NCI-H2196 (cell line): ENCODE results near the gene CLIC5.

Experiments used
- DNase-seq: peaks from one replicate; lab custom pipeline; 2025; ENCODE audit not compliant: unreplicated experiment; lab: John Stamatoyannopoulos, UW

Gene CLIC5

DNA sequence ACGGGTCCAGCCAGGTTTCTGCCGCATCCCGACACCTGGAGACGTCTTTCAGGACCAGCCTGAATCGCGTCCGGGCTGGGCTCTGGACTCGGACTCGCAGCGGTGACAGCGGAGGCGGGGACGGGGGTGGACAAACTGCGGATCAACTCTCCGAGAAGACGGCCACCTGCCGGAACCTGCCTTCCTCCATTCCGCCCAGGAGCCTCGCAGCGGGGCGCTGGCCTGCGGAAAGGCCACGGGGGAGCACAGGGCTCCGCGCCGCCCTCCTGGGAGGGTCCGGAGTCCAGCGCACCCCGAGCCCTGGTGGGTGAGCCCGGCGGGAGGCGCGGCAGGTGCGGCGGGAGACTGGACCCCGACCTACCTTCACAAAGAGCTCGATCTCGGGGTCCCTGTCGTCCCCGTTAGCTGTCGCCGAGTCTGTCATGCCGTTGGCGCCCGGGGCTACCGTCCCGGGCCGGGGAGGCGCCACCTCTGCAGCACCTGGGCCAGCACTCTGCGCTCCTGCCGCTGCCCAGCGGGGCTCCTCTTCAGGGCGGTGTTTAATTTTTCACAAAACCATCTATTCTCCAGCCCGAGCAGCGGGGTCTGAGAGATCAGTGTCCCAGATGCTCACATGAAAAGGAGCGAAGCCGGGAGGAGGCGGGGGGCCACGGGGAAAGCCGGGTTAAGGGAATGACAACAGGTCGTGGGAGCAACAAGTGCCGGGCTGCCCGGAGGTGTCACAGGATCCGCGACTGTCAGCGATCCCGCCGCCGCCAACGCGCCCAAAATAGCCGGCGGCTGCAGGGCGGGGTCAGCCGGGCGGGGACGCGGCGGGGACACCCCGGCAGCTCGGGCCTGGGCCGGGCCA lies at the start of gene CLIC5:
CLIC5 (minus strand) TSS at position 742 of the 850 bp plus-strand sequence; CDS start at position 424, 318 bp downstream.
- DNase-seq = no peak

DNA sequence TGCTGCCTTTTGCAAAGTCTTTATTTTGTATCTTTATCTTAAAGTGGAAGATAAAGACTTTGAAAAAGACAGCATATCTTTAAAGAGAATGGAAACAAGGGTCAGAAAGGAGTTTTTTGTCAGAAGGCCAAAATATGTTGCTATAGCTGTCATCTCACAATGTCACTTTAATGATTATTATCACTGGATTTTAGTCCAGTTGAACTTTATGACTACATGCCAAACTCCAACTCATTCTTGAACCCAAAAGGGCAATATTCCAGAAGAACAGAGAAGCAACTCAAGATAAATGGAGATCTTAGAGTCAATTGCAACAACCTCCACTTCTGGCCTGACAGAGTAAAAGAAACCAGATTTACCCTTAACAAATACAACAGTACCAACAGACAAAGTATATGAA lies 47.3 kb upstream of the CLIC5 start:
- no peak for DNase-seq

DNA sequence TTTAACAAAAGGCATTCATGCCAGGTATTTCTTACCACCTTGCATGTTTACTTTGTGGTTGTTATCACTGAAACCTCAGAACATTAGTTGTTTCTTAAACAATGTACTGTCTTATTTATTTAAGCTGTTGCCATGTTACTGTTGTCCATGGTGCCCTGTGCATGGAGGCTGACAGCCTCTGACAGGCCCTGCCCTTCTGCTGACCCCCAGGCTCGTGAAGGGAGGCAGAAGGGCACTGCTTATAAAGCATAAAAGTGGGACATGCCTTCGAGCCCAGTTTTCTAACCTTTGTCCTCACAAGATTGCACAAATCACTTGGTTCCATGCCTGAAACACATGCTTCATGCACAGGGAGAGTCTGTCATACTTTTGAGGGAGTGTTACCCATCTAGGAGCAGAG lies 46.7 kb upstream of the CLIC5 start:
- peak; percentile 3 for DNase-seq

DNA sequence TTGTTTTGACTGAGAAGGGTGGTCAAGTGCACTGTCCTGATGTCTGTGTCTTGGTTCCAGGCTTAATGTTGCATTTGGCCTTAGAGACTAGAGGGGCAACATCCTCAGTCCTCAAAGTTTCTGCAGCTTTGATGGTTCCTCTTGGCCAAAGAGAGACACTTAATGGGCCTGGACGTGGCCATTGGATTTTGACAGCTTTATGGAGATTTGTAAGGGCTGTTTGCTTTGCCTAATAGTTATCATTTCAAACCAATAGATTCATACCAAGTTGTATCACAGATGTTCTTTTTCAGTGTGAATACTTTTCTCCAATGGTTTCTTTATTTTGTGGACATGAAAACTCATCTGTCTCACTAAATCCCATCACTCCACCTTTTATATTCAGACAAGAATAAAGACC lies 45.8 kb upstream of the CLIC5 start:
- DNase-seq = no peak

DNA sequence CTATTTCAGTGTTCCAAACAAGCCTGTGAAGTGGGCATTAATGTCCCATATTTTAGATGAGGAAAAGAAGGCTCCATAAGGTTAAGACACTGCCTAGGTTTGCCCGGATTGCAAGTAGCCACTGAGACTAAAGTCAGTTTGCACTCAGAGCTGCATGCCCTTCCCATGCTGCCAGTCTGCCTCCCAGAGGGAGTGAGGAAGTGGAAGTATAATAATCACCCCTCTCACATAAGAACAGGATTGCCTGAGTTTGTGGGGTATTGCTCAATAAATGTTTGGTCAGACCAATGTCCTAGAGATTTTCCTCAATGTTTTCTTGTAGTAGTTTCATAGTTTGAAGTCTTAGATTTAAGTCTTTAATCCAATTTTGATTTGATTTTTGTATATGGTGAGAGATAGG lies 43.9 kb upstream of the CLIC5 start:
- no peak for DNase-seq

DNA sequence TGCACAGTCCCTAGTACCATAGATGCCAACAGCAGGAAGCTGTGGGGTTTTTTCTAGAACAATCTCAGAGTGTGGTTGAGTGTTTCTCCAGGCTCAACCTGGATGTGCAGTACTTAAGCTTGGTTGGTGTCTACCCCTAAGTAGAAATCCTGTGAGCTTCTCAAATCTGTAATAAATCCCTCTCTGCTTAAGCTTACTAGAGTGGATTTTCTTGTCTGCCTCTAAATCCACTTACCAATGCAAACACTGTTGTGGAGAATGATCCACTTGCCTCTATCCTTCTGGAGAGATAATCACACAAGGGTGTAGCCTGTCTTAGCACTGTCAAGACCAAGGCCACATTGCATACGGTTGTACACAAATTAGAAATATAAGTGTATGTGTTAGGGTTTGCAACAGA lies 43.3 kb upstream of the CLIC5 start:
- no peak for DNase-seq

DNA sequence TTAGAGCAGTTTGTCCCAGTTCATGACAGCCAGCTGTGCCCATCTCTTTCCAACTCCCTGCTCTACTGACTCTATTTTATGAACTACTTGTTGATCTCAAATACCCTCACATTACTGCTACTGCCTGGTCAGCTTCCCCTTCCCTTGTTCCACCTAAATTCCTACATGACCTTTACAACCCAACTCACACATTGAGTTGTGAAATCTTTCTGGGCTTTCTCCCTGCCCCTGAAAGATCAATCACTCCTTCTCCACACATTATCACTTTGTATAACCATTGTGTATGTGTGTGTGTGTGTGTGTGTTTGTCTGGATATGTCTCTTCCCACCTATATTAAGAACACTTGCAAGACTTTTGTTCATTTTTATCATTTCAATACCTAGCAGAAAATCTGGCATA lies 42.1 kb upstream of the CLIC5 start:
- DNase-seq = no peak

DNA sequence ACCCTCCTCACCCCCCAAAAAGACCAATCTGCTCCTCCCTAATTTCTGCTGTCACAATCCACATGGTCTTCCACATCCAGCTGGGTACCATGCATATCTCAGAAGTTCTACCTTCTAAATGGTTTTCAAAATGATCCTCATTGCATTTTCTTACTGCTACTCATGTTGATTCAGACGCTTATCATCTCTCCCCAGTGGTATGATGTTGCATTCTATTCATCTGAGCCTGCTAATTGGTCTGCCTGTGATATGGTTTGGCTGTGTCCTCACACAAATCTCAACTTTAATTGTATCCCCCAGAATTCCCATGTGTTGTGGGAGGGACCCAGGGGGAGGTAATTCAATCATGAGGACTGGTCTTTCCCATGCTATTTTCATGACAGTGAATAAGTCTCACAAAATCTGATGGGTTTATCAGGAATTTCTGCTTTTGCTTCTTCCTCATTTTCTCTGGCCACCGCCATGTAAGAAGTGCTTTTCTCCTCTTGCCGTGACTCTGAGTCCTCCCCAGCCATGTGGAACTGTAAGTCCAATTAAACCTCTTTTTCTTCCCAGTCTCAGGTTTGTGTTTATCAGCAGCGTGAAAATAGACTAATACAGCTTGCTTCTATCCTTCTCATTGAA lies 41.4 kb upstream of the CLIC5 start:
- DNase-seq = no peak

DNA sequence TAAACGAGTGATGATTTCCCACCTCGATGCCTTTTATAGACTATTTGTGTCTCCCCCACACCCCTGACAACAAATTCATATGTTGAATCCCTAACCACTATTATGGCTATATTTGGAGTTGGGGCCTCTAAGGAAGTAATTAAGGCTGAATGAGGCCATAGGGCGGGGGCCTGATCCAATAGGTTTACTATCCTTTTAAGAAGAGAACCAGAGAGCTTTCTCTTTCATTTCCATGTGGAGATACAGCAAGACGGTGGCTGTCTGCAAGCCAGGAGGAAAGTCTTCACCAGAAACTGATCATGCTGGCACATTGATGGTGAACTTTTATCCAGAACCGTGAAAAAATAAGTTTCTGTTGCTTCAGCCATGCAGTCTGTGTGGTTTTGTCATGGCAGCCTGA lies 38.9 kb upstream of the CLIC5 start:
- DNase-seq = no peak

DNA sequence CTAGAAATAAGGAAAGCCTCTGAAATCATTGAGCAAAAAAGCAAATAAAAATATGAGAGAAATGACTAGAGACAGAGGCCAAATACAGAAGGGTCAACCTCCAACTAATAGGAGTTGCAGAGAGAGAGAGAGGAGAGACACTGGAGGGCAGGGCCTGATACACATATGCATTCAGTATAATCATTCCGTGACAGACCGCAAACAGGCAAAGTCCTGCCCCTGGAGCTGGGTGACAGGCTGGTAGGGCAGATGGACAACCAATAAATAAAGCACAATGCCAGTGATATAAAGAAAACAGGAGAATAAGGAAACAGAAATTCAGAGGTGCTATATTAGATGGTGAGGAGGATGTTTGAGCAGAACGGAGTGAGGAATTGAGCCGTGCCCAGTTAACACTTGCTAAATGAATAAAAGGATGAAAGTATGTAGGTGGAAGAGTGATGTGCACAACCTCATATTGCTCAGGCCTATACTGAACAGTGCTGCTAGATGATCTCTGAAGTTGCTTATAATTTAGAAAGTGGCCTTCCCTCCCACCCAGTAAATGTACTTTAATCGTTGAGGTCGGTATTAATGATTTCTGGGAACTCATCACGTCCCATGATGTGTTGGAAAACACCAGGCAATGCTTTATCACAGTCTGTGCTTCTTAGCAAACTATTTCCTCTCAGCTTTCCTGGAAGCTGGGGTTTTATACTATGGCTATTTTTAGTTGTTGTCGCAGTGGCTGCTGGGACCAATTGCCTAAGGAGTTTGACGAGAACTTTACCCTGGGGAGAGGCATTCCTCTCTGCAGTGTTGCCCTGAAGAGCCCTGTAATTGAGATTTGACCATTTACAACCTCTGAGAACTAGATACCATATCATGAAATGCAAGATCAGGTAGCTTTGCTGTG lies 37.6 kb upstream of the CLIC5 start:
- no peak for DNase-seq

DNA sequence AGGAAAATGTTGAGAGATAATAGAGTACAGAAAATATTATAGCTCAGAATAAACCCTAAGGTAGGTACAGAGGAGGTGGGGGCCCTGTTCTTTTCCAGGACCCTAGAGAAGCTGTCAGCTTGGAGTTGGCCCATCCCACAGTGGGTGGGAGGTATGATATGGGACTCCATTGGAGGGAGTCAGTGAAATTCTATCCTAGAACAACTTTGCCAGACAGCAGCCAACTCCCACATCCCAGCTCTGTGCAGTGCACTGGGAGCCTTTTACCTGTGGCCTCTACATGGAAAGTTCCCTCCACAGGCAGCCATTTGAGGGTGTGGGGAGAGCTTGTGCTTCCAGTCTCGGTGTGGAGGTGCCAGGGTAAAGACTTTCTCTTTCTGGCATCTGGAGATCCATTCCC lies 36.8 kb upstream of the CLIC5 start:
- no peak for DNase-seq

DNA sequence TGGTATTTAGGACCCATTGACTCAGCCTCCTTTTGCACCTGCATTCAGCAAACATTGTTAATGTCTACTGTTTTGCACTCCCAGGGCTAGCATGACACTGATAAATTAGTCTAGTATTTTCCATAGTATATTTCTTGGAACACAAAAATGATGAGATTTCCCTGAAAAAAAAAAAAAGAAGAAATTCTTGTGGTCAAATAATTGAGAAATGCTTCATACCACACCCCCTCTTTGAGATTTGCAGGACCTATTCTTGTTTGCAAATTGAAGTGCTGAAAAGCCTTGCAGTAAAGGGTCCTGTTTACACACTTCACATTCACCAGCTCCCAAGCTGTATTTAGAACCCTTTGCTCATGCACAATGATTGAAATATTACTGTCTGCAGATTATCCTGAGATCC lies 36.3 kb upstream of the CLIC5 start:
- no peak for DNase-seq

DNA sequence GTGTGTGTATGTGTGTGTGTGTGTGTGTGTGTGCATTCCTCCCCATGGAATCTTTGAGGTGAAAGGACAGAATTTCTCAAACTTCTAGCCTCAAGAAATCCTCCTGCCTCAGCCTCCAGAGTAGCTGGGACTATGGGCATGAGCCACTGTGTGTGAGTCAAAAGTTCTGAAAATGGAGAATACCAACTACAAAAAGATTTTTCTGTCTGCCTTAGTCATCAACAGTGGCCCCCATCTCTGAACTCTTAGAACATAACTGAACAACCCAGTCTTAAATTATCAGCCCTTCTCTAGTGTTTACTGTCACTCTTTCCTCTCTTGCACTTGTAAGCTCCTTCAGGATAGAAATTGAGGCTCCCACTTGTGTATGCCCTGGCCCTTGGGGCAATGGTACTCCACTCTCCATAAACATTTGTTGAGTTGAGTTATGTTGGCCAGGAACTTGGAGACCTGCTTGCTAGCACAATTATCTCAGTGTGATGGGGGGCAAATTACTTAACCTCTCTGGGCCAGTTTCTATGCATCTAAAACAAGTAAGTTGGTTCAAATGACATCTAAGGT lies 35.3 kb upstream of the CLIC5 start:
- no peak for DNase-seq

DNA sequence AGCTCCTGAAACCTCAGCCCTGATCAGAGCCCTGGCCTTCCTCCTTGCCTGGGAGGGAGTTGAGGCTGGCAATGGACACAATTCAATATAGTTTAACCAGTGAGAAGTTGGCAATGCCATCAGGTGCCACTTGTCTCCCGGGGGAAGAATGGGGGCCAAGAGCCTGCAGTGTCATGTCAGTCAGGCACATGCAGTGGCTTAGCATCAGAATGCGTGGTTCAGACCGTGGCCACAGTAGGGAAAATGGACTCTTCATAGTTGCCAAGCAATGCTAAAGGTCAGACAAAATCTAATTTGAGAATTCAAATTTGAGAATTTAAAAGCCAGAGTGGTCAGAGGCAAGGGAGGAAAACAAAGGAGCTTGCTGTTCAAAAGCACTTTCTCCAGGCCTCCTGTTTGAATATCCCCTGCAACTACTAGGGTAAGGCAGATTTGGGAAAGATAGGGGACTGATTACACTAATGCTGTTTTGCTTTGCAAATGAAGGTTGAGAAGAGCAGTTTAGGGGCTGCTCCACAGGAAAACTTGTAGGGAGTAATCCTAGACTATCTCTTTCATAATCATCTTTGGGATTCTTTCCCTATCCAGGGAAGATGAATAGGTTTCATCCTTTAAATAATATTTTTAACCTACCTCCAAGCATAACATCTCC lies 33.1 kb upstream of the CLIC5 start:
- DNase-seq = no peak

DNA sequence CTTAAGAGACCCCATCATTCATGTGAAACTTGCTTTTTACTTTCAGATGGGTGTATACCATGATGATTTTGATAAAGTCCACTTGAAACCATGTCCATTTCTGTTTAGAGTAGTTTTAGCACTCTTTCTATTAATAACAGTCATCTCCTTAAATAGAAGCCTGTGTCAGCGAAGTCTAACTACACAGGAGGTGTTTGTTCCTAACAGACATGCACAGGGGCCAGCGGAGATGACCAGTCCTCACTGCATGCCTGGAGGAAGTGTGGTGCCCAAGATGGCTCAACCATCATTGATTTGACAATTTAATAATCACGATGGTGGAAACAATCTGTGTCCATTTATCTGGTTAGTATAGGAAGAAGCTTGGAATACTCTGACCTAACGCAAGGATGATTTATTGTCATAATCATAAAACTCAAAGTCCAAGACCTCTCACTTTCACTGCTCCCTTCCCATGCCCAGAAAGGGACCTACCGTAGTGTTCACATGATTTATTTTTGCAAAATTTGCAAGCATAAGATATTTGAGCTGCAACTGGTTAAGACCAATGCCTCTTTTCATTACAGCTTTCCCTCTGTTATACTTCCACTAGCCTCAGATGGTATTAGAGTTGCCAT lies 31.0 kb upstream of the CLIC5 start:
- no peak for DNase-seq

DNA sequence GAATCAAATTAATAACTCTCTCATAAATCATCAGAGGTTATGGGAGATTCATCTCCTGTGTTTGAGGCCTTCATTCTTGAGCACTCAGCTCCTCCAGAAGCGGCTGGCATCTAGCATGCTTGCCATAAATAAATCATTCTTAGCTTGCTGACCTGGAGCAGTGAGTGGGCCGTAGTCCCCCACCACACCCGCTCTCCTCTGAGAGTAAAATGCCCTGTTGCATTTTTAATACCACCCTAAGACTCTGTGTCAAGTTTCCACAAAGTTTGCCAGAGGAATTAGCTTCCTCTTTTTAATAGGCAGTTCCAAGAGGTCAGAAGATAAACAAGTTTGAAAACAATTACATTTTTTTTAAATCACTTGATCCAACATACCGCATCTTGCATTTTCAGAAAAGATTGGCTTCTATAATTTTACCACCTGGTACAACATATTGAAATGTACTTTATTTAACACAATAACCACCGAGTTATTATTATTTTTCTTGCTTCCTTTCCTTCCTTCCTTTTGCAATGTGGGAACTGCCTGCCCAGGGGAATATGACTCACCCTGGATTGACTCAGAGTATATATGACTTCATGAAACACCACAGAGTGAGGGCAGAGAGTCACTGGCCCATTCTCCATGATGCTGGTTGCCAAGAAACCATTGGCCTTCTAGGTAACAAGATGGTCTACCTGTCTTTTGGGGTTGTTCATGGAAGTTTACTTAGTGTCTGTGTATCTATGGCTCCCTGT lies 29.4 kb upstream of the CLIC5 start:
- DNase-seq = no peak

DNA sequence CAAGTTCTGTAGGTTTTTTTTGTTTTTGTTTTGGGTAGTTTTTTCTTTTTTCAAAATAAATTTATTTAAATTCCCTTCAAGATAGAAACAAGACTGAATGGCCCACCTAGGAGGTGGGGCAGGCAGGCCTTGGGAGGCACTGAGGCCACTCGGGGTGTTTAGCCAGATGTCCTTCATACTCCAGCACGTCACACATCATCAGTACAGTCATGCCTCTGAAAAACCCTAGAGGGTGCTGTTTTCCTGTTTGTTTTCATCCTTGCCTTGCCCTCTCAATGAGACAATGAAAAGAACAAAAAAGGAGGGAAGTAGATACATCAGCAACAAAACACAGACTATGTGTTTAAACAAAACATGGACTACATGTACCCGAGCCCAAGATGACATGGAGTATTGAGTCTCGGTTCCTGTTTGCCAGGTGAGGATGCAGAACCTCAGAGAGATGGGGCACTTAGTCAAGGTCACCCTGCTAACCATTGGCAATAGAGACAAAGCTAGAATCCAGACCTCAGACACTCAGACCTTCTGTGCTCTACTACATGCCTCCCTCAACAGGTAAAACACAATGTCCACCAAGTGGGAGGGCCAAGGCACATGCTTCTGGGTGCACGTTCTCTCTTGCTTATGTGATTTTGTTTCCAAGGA lies 26.8 kb upstream of the CLIC5 start:
- DNase-seq = peak; percentile 25

DNA sequence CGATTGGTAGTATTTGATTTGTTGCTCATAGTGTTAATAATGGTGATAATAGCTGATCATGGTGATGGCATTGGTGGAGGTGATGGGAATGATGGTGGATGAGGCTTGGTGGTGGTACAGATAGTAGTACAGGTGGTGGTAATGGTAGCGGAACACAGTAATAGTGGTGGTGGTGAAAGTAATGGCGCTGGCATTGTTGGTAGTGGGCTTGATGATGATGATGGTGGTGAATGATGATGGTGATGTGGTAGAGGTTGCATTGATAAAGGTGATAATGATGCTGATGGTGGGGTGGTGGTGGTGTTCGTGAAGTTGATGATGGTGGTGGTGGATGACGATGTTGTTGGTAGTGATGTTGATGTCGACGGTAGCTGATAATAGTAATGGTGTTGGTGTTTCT lies 24.6 kb upstream of the CLIC5 start:
- no peak for DNase-seq

DNA sequence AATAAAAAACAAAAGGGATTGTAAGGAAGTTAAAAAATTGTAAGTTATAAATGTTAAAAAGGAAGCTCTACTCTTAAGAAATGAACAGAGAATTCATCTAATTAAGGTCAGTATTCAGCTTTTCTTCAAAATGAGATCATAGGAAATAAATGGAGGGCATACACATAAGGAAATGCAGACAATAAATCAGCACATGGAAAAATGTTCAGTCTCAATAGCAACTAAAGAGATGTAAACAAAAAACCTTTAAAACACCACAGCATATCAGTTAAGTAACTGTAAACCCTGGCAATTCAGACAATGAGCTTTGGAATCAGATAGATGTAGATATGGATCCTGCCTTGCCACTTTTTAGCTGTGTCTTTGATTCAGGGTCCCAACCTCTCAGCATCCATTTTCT lies 24.0 kb upstream of the CLIC5 start:
- DNase-seq = no peak
